ENCODE measurements around the gene ARFIP2.

Gene ARFIP2

GRCh38 chr11:6431861-6432260 lies 49.3 kb downstream of the ARFIP2 start:
- DNase-seq (ENCODE audit: low read depth, low spot score): no peak
- TF ChIP-seq SUZ12 (IDR thresholded peaks at IDR 0.05; ENCODE audit: extremely low read depth, insufficient read depth, insufficient read length) (no peak), YY1 (IDR thresholded peaks at IDR 0.05; ENCODE audit: insufficient read depth, insufficient read length) (no peak), ZNF274 (IDR thresholded peaks at IDR 0.05; ENCODE audit: low read depth, low read length) (no peak)
- H3K9ac ChIP-seq (ENCODE audit: insufficient read length, low read depth): no peak overlapping the region
- no peak overlapping the region for H3K4me3 ChIP-seq (ENCODE audit: insufficient read length, low read depth)
- no peaks in the 10 kb centered on the region for H3K9me3 ChIP-seq (ENCODE audit: insufficient read depth, low read length)
- no peaks in the 10 kb centered on the region for H3K4me1 ChIP-seq (ENCODE audit: insufficient read depth, insufficient read length)
- H3K36me3 ChIP-seq (ENCODE audit: insufficient read depth, insufficient read length, low read length): no peaks in the 10 kb centered on the region
- no peaks in the 10 kb centered on the region for H3K27me3 ChIP-seq (ENCODE audit: insufficient read depth, insufficient read length)

DNA sequence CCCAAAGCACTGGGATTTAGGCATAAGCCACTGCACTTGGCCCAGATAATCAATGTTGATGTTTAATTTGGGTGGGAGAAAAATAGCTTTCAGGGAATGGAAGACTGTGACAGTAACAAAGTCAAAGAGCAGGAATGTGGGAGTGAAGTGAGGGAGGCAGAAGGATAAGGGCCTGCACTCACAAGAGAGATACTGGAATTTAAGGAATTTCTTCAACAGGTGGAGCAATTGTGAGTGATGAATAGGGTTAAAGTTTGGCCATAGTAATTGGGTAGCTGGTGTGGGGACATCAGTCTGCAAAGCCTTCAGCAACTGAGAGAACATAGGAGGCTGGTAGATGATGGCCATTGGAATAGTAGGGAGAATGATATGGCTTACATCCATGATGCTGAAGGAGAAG lies 53.6 kb downstream of the ARFIP2 start:
- TF ChIP-seq SUZ12 (IDR thresholded peaks at IDR 0.05; ENCODE audit: extremely low read depth, insufficient read depth, insufficient read length) (no peak), ZNF274 (IDR thresholded peaks at IDR 0.05; ENCODE audit: low read depth, low read length) (no peak), YY1 (IDR thresholded peaks at IDR 0.05; ENCODE audit: insufficient read depth, insufficient read length) (no peak)
- no peaks in the 10 kb centered on the region for H3K9me3 ChIP-seq (ENCODE audit: insufficient read depth, low read length)
- H3K9ac ChIP-seq (ENCODE audit: insufficient read length, low read depth): no peak overlapping the region
- peak; percentile 39 for DNase-seq (ENCODE audit: low read depth, low spot score)
- no peaks in the 10 kb centered on the region for H3K4me1 ChIP-seq (ENCODE audit: insufficient read depth, insufficient read length)
- no peaks in the 10 kb centered on the region for H3K27me3 ChIP-seq (ENCODE audit: insufficient read depth, insufficient read length)
- no peaks in the 10 kb centered on the region for H3K36me3 ChIP-seq (ENCODE audit: insufficient read depth, insufficient read length, low read length)
- no peak overlapping the region for H3K4me3 ChIP-seq (ENCODE audit: insufficient read length, low read depth)
